Panc1 (cell line): ENCODE measurements around the gene CLDN11. TPM values are rescaled to one million over a fixed set of nuclear protein-coding genes. Genes with fewer than 3 reads are reported as not detected.

Source experiments
- ATAC-seq: fragments of 200-7000 bp; cut with Tn5 transposase; 2 replicates; pipeline ENCODE4 v1.9.1; 2020; ENCODE audit warnings: mild to moderate bottlenecking, moderate library complexity
- BruUV-seq: library from RNA; stranded (reverse); fragments of 400-500 nt; replicated peaks from 2 replicates; lab custom pipeline; 2021; lab: Mats Ljungman, UMichigan
- CTCF ChIA-PET: fragments of 300-600 bp; sonication (Branson Sonifier 250); formaldehyde crosslinking; loops from one replicate; lab custom pipeline; 2022; ENCODE audit warnings: antibody characterized with exemption; lab: Charles Lee
- POLR2A ChIA-PET: fragments of 300-600 bp; sonication (Branson Sonifier 250); formaldehyde crosslinking; loops from one replicate; lab custom pipeline; 2022; ENCODE audit warnings: antibody characterized with exemption; lab: Charles Lee
- DNase-seq: peaks from one replicate; pipeline ENCODE4 v3.0.0-alpha.2; 2010; ENCODE audit warnings: low read depth, low spot score
- H3K27ac ChIP-seq: 2 replicates; pipeline ENCODE4 v1.5.1; 2011; ENCODE audit warnings: mild to moderate bottlenecking, low read length, inconsistent platforms
- H3K27me3 ChIP-seq: fragments of 200-500 bp; sonication (Bioruptor generic); 2 replicates; pipeline ENCODE4 v1.6.0; 2014; ENCODE audit warnings: low read length, inconsistent platforms; ENCODE audit not compliant: control insufficient read depth, insufficient read depth
- H3K36me3 ChIP-seq: fragments of 200-500 bp; sonication (Bioruptor generic); 2 replicates; pipeline ENCODE4 v1.5.1; 2014; ENCODE audit warnings: inconsistent platforms, mild to moderate bottlenecking, low read length, moderate library complexity; ENCODE audit not compliant: control insufficient read depth, insufficient read depth
- H3K4me1 ChIP-seq: 2 replicates; pipeline ENCODE4 v1.5.1; 2011; ENCODE audit warnings: inconsistent platforms, mild to moderate bottlenecking, low read length, moderate library complexity; ENCODE audit not compliant: control insufficient read depth, insufficient read depth
- H3K4me3 ChIP-seq, 2 experiments: 2 replicates each; pipeline ENCODE4 v1.5.1; 2011 to 2012; ENCODE audit warnings: low read depth in 2 of 2, low read length in 2 of 2, mild to moderate bottlenecking in 2 of 2, inconsistent platforms in 1 of 2, moderate library complexity in 1 of 2
- H3K9me3 ChIP-seq: fragments of 200-500 bp; sonication (Bioruptor generic); 2 replicates; pipeline ENCODE4 v1.5.1; 2014; ENCODE audit warnings: low read depth, mild to moderate bottlenecking, inconsistent platforms, low read length, moderate library complexity; ENCODE audit not compliant: control insufficient read depth, insufficient read depth
- POLR2AphosphoS5 ChIP-seq: IDR thresholded peaks from 2 replicates; pipeline ENCODE4 v1.6.1; 2012; ENCODE audit warnings: mild to moderate bottlenecking, low read depth, low read length, moderate library complexity
- SIN3A ChIP-seq: IDR thresholded peaks from 2 replicates; pipeline ENCODE4 v1.6.1; 2012; ENCODE audit warnings: low read depth, mild to moderate bottlenecking, low read length, moderate library complexity, borderline replicate concordance; ENCODE audit not compliant: insufficient read depth
- TCF7L2 ChIP-seq: IDR thresholded peaks from 2 replicates; pipeline ENCODE4 v1.6.1; 2011; ENCODE audit warnings: mild to moderate bottlenecking, low read depth, low read length, inconsistent platforms
- in situ Hi-C: cut with HindIII; loops from 2 replicates; pipeline ENCODE4 v1.10.0; 2016; ENCODE audit warnings: low sequenced_read_pairs, low pct_unique_long_range_greater_than_20kb
- intact Hi-C: fragments of 100-400 bp; cut with micrococcal nuclease; formaldehyde crosslinking; loops from one replicate; pipeline ENCODE4 v1.10.0; 2022; ENCODE audit not compliant: unreplicated experiment
- microRNA-seq: library from miRNA; unstranded; fragments of <30 nt; microRNA quantifications from one replicate; pipeline ENCODE4 v1.1.0, GENCODE V29; 2020; ENCODE audit not compliant: unreplicated experiment
- total RNA-seq: library from RNA; stranded (reverse); gene quantifications from one replicate; pipeline ENCODE4 v1.2.1, GENCODE V29; 2021; ENCODE audit not compliant: unreplicated experiment
- TF ChIP-seq, protein P1 (sequence below): fragments of 450-650 bp; IDR thresholded peaks from 2 replicates; pipeline ENCODE4 v1.5.1; 2017; ENCODE audit warnings: mild to moderate bottlenecking
- TF ChIP-seq, protein P2 (sequence below), 2 experiments: IDR thresholded peaks; 2 replicates each; pipeline ENCODE4 v1.6.1; 2011 to 2012; ENCODE audit warnings: low read depth in 2 of 2, control low read depth in 1 of 2, low read length in 1 of 2, mild to moderate bottlenecking in 1 of 2, moderate library complexity in 1 of 2; ENCODE audit not compliant: insufficient read depth in 1 of 2

CLDN11 gene
- total RNA-seq, 1 experiment from 2014 or later = 1.9 TPM

DNA sequence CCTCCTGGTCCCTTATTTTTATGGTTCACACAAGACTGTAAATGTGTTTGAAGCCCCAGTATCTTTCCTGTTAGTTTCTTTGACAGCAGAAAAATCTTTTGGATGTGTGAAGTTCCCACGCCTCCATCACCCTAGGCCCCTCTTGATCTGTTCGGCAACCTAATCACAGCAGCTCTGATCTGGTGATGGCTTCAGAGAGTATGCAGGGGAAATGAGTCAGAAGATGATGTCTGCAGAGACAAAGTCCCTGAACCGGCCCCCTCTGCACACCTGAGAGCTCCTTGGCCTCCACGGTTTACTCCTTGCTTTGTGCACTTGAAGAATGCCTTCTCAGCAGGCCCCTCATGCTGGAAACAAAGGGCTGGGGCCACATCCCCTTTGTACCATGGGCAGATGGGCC, 63.5 kb downstream of the CLDN11 start:
- CTCF ChIA-PET = no interaction called here
- no peaks in the 10 kb centered on the region for H3K36me3 ChIP-seq
- POLR2A ChIA-PET = no interaction called here
- H3K9me3 ChIP-seq = no peaks in the 10 kb centered on the region
- TF ChIP-seq, protein P1, sequence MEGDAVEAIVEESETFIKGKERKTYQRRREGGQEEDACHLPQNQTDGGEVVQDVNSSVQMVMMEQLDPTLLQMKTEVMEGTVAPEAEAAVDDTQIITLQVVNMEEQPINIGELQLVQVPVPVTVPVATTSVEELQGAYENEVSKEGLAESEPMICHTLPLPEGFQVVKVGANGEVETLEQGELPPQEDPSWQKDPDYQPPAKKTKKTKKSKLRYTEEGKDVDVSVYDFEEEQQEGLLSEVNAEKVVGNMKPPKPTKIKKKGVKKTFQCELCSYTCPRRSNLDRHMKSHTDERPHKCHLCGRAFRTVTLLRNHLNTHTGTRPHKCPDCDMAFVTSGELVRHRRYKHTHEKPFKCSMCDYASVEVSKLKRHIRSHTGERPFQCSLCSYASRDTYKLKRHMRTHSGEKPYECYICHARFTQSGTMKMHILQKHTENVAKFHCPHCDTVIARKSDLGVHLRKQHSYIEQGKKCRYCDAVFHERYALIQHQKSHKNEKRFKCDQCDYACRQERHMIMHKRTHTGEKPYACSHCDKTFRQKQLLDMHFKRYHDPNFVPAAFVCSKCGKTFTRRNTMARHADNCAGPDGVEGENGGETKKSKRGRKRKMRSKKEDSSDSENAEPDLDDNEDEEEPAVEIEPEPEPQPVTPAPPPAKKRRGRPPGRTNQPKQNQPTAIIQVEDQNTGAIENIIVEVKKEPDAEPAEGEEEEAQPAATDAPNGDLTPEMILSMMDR = no peak
- TF ChIP-seq TCF7L2 (no peak), POLR2AphosphoS5 (no peak), SIN3A (no peak)
- TF ChIP-seq, protein P2, sequence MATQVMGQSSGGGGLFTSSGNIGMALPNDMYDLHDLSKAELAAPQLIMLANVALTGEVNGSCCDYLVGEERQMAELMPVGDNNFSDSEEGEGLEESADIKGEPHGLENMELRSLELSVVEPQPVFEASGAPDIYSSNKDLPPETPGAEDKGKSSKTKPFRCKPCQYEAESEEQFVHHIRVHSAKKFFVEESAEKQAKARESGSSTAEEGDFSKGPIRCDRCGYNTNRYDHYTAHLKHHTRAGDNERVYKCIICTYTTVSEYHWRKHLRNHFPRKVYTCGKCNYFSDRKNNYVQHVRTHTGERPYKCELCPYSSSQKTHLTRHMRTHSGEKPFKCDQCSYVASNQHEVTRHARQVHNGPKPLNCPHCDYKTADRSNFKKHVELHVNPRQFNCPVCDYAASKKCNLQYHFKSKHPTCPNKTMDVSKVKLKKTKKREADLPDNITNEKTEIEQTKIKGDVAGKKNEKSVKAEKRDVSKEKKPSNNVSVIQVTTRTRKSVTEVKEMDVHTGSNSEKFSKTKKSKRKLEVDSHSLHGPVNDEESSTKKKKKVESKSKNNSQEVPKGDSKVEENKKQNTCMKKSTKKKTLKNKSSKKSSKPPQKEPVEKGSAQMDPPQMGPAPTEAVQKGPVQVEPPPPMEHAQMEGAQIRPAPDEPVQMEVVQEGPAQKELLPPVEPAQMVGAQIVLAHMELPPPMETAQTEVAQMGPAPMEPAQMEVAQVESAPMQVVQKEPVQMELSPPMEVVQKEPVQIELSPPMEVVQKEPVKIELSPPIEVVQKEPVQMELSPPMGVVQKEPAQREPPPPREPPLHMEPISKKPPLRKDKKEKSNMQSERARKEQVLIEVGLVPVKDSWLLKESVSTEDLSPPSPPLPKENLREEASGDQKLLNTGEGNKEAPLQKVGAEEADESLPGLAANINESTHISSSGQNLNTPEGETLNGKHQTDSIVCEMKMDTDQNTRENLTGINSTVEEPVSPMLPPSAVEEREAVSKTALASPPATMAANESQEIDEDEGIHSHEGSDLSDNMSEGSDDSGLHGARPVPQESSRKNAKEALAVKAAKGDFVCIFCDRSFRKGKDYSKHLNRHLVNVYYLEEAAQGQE (IDR thresholded peaks at IDR 0.05; ENCODE audit: insufficient read depth in 1 of 2, low read depth in 2 of 2, low read length in 1 of 2) = no peak
- no peak overlapping the region for H3K4me3 ChIP-seq
- in situ Hi-C loops = no loop called here
- intact Hi-C loops = no loop called here
- no peak overlapping the region for H3K27ac ChIP-seq
- no TSS peak for BruUV-seq
- H3K27me3 ChIP-seq = no peaks in the 10 kb centered on the region; the same call in 1 of the 2 replicates
- DNase-seq = no peak
- no peaks in the 10 kb centered on the region for H3K4me1 ChIP-seq
- no peak for ATAC-seq

DNA sequence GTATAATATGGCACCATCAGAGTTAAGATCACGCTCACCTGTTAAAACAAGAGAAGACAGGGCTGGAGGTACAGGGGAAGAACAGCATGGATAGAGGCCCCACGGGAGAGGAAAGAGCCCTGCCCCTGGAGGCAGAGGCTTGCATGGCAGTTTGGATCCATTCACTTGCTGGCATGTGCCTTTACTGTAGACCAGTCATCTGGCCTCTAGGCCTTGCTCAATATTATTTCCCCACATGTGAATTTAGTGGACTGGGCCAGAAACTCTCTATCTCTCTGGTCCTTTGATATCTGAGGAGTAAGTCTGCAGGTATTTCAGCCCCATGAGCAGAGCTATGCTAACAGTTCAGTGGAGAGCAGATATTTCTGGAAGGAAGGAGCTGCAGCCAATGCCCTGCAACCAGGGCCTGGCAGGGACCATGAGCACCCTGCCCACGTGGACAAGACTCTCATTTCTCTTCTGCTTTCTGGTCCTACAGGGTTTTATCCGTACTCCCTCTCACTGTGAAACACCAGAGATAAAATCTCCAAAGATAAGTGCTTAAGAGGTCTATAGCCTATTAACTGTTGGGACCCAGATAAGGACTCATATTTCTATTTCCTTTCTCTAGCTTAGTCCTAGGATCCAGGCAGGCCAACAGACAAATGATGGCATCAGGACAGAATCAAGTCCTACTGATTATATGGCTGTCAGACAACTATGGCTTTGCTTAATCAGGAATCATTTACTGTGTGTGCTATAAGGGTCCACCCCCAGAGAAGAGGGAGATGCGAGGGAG, 65.0 kb downstream of the CLDN11 start:
- TF ChIP-seq, protein P1 = no peak
- no peak overlapping the region for H3K4me3 ChIP-seq
- no peak for ATAC-seq
- ChIA-PET POLR2A (no interaction called here), CTCF (no interaction called here)
- no peaks in the 10 kb centered on the region for H3K4me1 ChIP-seq
- in situ Hi-C loops = no loop called here
- BruUV-seq = no TSS peak
- no peak for DNase-seq
- intact Hi-C loops = no loop called here
- H3K27ac ChIP-seq = no peak overlapping the region
- H3K27me3 ChIP-seq = peaks cover 5% of the 10 kb centered on the region; the same call in 1 of the 2 replicates
- no peaks in the 10 kb centered on the region for H3K9me3 ChIP-seq
- H3K36me3 ChIP-seq = no peaks in the 10 kb centered on the region

Small RNA genes lying within 50 kb of the gene (microRNA-seq; reads per million reads assigned to microRNA genes)
- not detected for gene MIR6828

Other genes starting within 250 kb of the CLDN11 start
- gene PHC3, start 237.1 kb upstream of the CLDN11 start, total RNA-seq = 53.8 TPM
- 43.7 TPM for gene PRKCI, start 196.4 kb upstream of the CLDN11 start, total RNA-seq
- 94.2 TPM for gene SKIL, start 61.2 kb upstream of the CLDN11 start, total RNA-seq
- not detected for gene SLC7A14, start 167.2 kb downstream of the CLDN11 start, total RNA-seq